ENCODE measurements around the gene SLC39A8. TPM values are rescaled to one million over a fixed set of nuclear protein-coding genes. Genes with fewer than 3 reads are reported as not detected.

The SLC39A8 gene
- polyA plus RNA-seq, 2 of the 4 experiments (the other 2 are of a cell fraction): 14.1 to 20.4 TPM

GRCh38 chr4:102392033-102392744 is 46.9 kb upstream of the SLC39A8 start (continued):
- no peak for TF ChIP-seq RNF2 (IDR thresholded peaks at IDR 0.05; ENCODE audit: borderline replicate concordance, low read depth)
- no peak for TF ChIP-seq ESRRA (IDR thresholded peaks at IDR 0.05; ENCODE audit: borderline replicate concordance, low read length)
- no peak for TF ChIP-seq HES2 (IDR thresholded peaks at IDR 0.05)

GRCh38 chr4:102390438-102390837 is 45.2 kb upstream of the SLC39A8 start:
- H3K4me2 ChIP-seq: no peak overlapping the region
- TF ChIP-seq ZNF302 (CRISPR knock-in tag; IDR thresholded peaks at IDR 0.05): no peak
- TF ChIP-seq MAZ (IDR thresholded peaks at IDR 0.05; ENCODE audit: borderline replicate concordance, low read depth, low read length): no peak
- no peak for TF ChIP-seq JUN (IDR thresholded peaks at IDR 0.05)
- TF ChIP-seq HOXA7 (CRISPR knock-in tag; IDR thresholded peaks at IDR 0.05): no peak
- TF ChIP-seq ELK1 (IDR thresholded peaks at IDR 0.05; ENCODE audit: low read depth, low read length): no peak
- TF ChIP-seq REST (IDR thresholded peaks at IDR 0.05): no peak
- no peak for TF ChIP-seq ZC3H11A (IDR thresholded peaks at IDR 0.05)
- TF ChIP-seq EHMT2 (IDR thresholded peaks at IDR 0.05; ENCODE audit: low read depth): no peak
- no peak for TF ChIP-seq CBX8 (IDR thresholded peaks at IDR 0.05)
- no peak for TF ChIP-seq CHD4 (IDR thresholded peaks at IDR 0.05; ENCODE audit: borderline replicate concordance)
- TF ChIP-seq CHD2 (IDR thresholded peaks at IDR 0.05; ENCODE audit: low read length, partially characterized antibody): no peak
- TF ChIP-seq FOSL2 (IDR thresholded peaks at IDR 0.05): no peak
- no peak for TF ChIP-seq FOSL2 (CRISPR knock-in tag; IDR thresholded peaks at IDR 0.05)
- ChIA-PET CTCF (no interaction called here), POLR2A (no interaction called here)
- WGBS (ENCODE audit: missing lambda C conversion rate): 50% methylated on average over 2 of the region's 2 CpGs
- H3K9me3 ChIP-seq: no peaks in the 10 kb centered on the region
- DNase-seq (ENCODE audit: low read depth in 1 of 2, low spot score in 1 of 2) (no peak), ATAC-seq (no peak), FAIRE-seq (no peak)
- H3K4me1 ChIP-seq: no peaks in the 10 kb centered on the region
- no peak overlapping the region for H3K4me3 ChIP-seq
- H3K27ac ChIP-seq: no peak overlapping the region

GRCh38 chr4:102388611-102389010 is 43.3 kb upstream of the SLC39A8 start:
- Histone ChIP-seq H3K27ac (no peak overlapping the region), H3K9me3 (no peaks in the 10 kb centered on the region), H3K4me2 (no peak overlapping the region), H3K4me1 (no peaks in the 10 kb centered on the region), H3K4me3 (no peak overlapping the region)
- ChIA-PET CTCF (no interaction called here), POLR2A (no interaction called here)
- DNase-seq (ENCODE audit: low read depth in 1 of 2, low spot score in 1 of 2) (no peak), ATAC-seq (no peak), FAIRE-seq (no peak)
- TF ChIP-seq REST (IDR thresholded peaks at IDR 0.05): no peak
- no peak for TF ChIP-seq MYC (IDR thresholded peaks at IDR 0.05; ENCODE audit: borderline replicate concordance, low read length)
- TF ChIP-seq EHF (CRISPR knock-in tag; IDR thresholded peaks at IDR 0.05): no peak
- TF ChIP-seq FOSL2 (IDR thresholded peaks at IDR 0.05): no peak
- TF ChIP-seq FOSL2 (CRISPR knock-in tag; IDR thresholded peaks at IDR 0.05): no peak
- no peak for TF ChIP-seq ELK1 (IDR thresholded peaks at IDR 0.05; ENCODE audit: low read depth, low read length)
- TF ChIP-seq HMGXB4 (CRISPR knock-in tag; IDR thresholded peaks at IDR 0.05; ENCODE audit: borderline replicate concordance): no peak
- no peak for TF ChIP-seq CEBPB (IDR thresholded peaks at IDR 0.05)
- TF ChIP-seq JUNB (IDR thresholded peaks at IDR 0.05): no peak
- no peak for TF ChIP-seq RCOR1 (IDR thresholded peaks at IDR 0.05; ENCODE audit: low read depth, low read length)
- no peak for TF ChIP-seq BHLHE40 (IDR thresholded peaks at IDR 0.05; ENCODE audit: low read depth, low read length)
- TF ChIP-seq EHMT2 (IDR thresholded peaks at IDR 0.05; ENCODE audit: low read depth): no peak
